Kidney (tissue), 14 donors: Measurements from ENCODE around the gene SLC2A9. TPM values are rescaled to one million over a fixed set of nuclear protein-coding genes. Genes with fewer than 3 reads are reported as not detected.

Experiments
- DNase-seq, 5 donors: peaks; one replicate each; pipeline ENCODE4 v3.0.0-alpha.2; 2013 to 2020
- FAIRE-seq: peaks from 2 replicates; lab custom pipeline; 2012; peaks lifted over from hg19 to GRCh38; lab: Jason Lieb, UNC
- H3K27ac ChIP-seq, 2 donors: one replicate each; pipeline ENCODE4 v1.7.0; 2013; ENCODE audit warnings: low read depth in 2 of 2, low read length in 2 of 2, inconsistent platforms in 1 of 2
- H3K27me3 ChIP-seq: one replicate; pipeline ENCODE4 v1.7.1; 2013; ENCODE audit warnings: low read length, inconsistent platforms; ENCODE audit not compliant: control insufficient read depth, insufficient read depth
- H3K36me3 ChIP-seq, 3 donors: one replicate each; pipeline versions ENCODE4 v1.7.0 to v1.7.1; 2013; ENCODE audit warnings: low read length in 3 of 3, control low read depth in 1 of 3, inconsistent platforms in 1 of 3; ENCODE audit not compliant: insufficient read depth in 3 of 3, control insufficient read depth in 2 of 3
- H3K4me1 ChIP-seq, 3 donors: one replicate each; pipeline versions ENCODE4 v1.7.0 to v1.7.1; 2013; ENCODE audit warnings: low read length in 3 of 3, inconsistent platforms in 1 of 3, low read depth in 1 of 3; ENCODE audit not compliant: control insufficient read depth in 2 of 3, insufficient read depth in 2 of 3
- H3K4me3 ChIP-seq, 3 donors: one replicate each; pipeline versions ENCODE4 v1.7.0 to v1.8.1; 2013; ENCODE audit warnings: low read length in 3 of 3, control low read depth in 1 of 3, inconsistent platforms in 1 of 3
- H3K9ac ChIP-seq, 3 donors: one replicate each; pipeline versions ENCODE4 v1.7.0 to v1.7.1; 2013; ENCODE audit warnings: low read length in 3 of 3, control low read depth in 1 of 3, inconsistent platforms in 1 of 3
- H3K9me3 ChIP-seq, 3 donors: one replicate each; pipeline versions ENCODE4 v1.7.0 to v1.7.1; 2013; ENCODE audit warnings: low read length in 3 of 3, control low read depth in 1 of 3, inconsistent platforms in 1 of 3; ENCODE audit not compliant: control insufficient read depth in 2 of 3, insufficient read depth in 1 of 3
- intact Hi-C: fragments of 100-400 bp; cut with DNase I; formaldehyde crosslinking; loops from one replicate; pipeline ENCODE4 v1.11.1; 2022
- polyA plus RNA-seq: library from polyadenylated mRNA; stranded (reverse); fragments of 350-450 nt; fragmentation: Illumina TruSeq; extraction: RNeasy Lipid Tissue Mini Kit (QIAGEN cat#74804); gene quantifications from one replicate; pipeline ENCODE4 v1.2.3, GENCODE V29; 2014; ENCODE audit warnings: low read depth, low replicate concordance; ENCODE audit not compliant: insufficient read depth
- total RNA-seq: library from RNA; stranded (reverse); fragmentation: NEBNext Ultra II Directional; extraction: Animal tissue kit (Norgen Biotek cat#: 25700); gene quantifications from one replicate; pipeline ENCODE4 v1.2.1, GENCODE V29; 2021
- TF ChIP-seq, protein P1 (sequence below): IDR thresholded peaks from 3 replicates; pipeline ENCODE4 v1.5.1; 2012; ENCODE audit warnings: mild to moderate bottlenecking, moderate library complexity, borderline replicate concordance; ENCODE audit not compliant: insufficient read depth; ENCODE audit errors: extremely low read depth
- donor health status: control.
- donor health status: control.
- donor health status: control.
- donor health status: control.
- donor health status: control.
- donor health status: DM: yes; HTN: yes; CAD: no.
- donor health status: Normal renal cell carcinoma (clear cell type).

The SLC2A9 gene
- total and polyA plus RNA-seq, 2 donors from 2014 or later, result 41.5 to 47.6 TPM

- Histone ChIP-seq H3K9me3 (no peaks in the 10 kb centered on the region), H3K36me3 (peaks cover 0 to 25% (median 3%) of the 10 kb centered on the region in 3 donors), H3K4me3 (no peak overlapping the region), H3K4me1 (peaks cover 3 to 29% (median 19%) of the 10 kb centered on the region in 3 donors), H3K27me3 (no peaks in the 10 kb centered on the region), H3K27ac (no peak overlapping the region), H3K9ac (no peak overlapping the region)
- no peak for FAIRE-seq
- intact Hi-C loops, result loop anchor here (10.0 kb wide), 1 partner anchor 245 kb away; no protein-coding TSS in a partner anchor
- DNase-seq, result no peak
- TF ChIP-seq, protein P1, sequence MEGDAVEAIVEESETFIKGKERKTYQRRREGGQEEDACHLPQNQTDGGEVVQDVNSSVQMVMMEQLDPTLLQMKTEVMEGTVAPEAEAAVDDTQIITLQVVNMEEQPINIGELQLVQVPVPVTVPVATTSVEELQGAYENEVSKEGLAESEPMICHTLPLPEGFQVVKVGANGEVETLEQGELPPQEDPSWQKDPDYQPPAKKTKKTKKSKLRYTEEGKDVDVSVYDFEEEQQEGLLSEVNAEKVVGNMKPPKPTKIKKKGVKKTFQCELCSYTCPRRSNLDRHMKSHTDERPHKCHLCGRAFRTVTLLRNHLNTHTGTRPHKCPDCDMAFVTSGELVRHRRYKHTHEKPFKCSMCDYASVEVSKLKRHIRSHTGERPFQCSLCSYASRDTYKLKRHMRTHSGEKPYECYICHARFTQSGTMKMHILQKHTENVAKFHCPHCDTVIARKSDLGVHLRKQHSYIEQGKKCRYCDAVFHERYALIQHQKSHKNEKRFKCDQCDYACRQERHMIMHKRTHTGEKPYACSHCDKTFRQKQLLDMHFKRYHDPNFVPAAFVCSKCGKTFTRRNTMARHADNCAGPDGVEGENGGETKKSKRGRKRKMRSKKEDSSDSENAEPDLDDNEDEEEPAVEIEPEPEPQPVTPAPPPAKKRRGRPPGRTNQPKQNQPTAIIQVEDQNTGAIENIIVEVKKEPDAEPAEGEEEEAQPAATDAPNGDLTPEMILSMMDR, result no peak
These were observed 11.3 kb downstream of the SLC2A9 start for GRCh38 chr4:10009861-10010500.

- Histone ChIP-seq H3K4me3 (no peak overlapping the region), H3K9me3 (no peaks in the 10 kb centered on the region), H3K36me3 (peaks cover 0 to 28% (median 3%) of the 10 kb centered on the region in 3 donors), H3K4me1 (peaks cover 3 to 43% (median 23%) of the 10 kb centered on the region in 3 donors), H3K27me3 (no peaks in the 10 kb centered on the region), H3K27ac (no peak overlapping the region), H3K9ac (no peak overlapping the region)
- TF ChIP-seq, protein P1, result no peak
- no peak for FAIRE-seq
- DNase-seq, result no peak
- intact Hi-C loops, result no loop called here
These were observed 12.7 kb downstream of the SLC2A9 start for GRCh38 chr4:10008609-10009005.

DNA sequence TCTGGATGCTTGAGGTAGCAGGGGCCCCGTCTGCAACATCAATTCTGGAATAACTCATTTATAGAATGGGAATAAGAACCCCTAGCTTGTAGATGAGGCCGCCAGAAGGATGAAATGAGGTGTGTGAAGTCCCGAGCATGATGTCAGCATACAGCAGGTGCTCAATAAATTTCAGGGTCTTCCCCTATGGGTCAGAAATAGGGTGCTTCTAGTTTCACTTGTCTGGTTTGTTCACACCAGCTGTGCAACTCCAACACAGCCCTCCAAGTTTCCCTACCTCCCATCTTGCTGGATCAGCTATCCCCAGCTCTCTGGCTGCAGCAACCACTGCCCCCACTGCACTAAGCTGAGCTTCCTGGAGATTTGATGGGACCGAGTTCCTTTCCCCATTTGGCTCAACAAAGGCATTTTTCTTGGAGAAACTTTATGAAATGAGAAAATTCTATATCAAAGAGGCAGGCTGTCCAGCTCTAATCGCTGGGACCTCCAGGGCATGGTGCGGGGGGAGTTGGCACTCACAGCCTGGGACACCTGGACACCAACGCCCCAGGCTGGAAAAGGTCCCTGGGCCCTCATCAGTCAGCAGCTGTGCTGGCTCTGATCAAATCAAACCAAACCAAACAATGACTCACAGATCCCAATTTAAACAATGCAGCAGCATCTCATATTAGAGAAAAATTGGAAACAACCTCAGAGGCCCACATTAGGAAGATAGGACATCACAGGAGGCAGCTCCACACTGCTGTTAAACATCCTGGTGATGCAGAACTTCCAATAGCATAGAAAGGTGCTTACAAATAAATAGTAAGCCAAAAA is 13.3 kb downstream of the SLC2A9 start:
- H3K27ac ChIP-seq, result peak overlapping the region in 1 of 2 donors; percentile 0
- no peaks in the 10 kb centered on the region for H3K27me3 ChIP-seq
- peaks cover 3 to 48% (median 25%) of the 10 kb centered on the region in 3 donors for H3K4me1 ChIP-seq
- DNase-seq (no peak), FAIRE-seq (no peak)
- intact Hi-C loops, result no loop called here
- TF ChIP-seq, protein P1, result no peak
- no peaks in the 10 kb centered on the region for H3K9me3 ChIP-seq
- no peak overlapping the region for H3K4me3 ChIP-seq
- peaks cover 0 to 34% (median 3%) of the 10 kb centered on the region in 3 donors for H3K36me3 ChIP-seq
- H3K9ac ChIP-seq, result no peak overlapping the region
